HG03196 (cell line): ENCODE measurements around the gene RPL29.

Source experiments
- ATAC-seq: cut with Tn5 transposase; IDR thresholded peaks from one replicate; pipeline ENCODE4 v1.9.1; 2021; ENCODE audit not compliant: unreplicated experiment

RPL29 gene

DNA sequence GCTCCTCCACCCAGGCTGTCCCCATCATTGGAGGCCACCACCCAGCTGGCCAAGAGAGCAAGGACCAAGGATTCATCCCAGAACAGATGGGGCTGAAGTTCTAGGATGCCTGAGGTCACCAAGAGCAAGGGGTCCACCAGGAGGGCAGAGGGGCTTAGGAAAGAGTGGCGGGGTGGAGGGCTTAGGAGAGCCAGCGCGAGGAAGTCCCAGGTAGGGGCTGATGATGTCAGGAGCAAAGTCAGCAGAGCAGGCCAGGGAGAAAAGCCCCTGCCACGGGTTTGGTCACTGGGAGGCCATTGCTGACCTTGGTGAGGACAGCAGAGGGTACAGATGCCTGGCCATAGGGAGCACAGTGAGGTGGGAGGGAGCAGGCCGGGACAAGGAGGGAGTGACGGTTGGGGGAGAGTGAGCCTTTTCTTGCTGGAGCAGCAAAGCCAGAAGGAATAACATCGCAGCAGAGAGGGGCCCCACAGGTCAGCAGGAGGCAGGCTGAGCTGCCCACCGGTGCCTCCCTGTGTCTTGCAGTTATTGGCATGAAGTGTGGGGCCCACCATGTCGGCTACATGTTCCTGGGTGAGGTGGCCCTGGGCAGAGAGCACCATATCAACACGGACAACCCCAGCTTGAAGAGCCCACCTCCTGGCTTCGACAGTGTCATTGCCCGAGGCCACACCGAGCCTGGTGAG lies 48.3 kb downstream of the RPL29 start:
- ATAC-seq = no peak

DNA sequence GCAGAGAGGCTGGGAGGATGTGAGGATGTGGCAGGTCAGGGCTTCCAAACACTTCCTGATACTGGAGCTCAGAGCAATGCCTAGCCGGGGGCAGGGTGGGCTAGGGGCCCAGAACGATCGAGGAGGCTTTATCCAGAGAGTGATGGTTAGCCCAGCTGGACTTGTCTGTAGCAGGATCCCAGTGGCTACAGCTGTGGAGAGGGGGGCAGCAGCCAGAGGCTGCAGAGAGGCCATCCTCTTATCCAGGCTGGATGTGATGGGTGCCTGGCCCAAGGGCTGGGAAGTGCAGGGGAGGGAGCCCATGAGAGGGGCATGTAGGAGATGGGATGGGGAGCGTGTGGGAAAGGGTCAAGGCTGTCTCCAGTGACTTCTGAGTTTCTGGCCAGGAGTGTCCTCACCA lies 48.9 kb downstream of the RPL29 start:
- no peak for ATAC-seq

GRCh38 chr3:51945926-51946705 lies 49.6 kb downstream of the RPL29 start:
- no peak for ATAC-seq

DNA sequence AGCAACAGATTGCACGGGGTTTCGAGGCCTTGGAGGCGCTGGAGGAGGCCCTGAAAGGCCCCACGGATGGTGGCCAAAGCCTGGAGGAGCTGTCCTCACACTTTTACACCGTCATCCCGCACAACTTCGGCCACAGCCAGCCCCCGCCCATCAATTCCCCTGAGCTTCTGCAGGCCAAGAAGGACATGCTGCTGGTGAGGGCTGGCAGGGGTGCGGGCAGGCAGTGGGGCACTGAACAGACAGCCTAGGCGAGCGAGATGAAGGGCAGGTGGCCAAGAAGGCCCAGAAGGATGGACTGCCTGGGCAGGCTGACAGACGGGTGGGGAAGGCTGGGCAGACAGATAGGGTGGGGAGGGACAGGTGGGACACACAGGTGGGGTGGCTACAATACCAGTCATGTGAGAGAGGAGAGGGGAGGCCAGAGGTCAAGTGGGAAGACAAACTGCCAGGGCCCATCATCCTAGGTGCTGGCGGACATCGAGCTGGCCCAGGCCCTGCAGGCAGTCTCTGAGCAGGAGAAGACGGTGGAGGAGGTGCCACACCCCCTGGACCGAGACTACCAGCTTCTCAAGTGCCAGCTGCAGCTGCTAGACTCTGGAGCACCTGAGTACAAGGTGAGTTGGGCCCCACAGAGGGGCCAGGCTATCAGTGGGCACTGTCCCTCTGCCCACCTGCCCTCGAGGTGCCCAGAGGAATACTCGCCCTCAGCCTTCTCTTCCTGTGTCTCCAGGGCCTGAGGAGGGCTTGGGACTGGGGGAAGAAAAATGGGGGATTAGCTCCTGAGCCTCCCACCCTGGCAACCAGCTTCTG lies 50.5 kb downstream of the RPL29 start:
- ATAC-seq = no peak

DNA sequence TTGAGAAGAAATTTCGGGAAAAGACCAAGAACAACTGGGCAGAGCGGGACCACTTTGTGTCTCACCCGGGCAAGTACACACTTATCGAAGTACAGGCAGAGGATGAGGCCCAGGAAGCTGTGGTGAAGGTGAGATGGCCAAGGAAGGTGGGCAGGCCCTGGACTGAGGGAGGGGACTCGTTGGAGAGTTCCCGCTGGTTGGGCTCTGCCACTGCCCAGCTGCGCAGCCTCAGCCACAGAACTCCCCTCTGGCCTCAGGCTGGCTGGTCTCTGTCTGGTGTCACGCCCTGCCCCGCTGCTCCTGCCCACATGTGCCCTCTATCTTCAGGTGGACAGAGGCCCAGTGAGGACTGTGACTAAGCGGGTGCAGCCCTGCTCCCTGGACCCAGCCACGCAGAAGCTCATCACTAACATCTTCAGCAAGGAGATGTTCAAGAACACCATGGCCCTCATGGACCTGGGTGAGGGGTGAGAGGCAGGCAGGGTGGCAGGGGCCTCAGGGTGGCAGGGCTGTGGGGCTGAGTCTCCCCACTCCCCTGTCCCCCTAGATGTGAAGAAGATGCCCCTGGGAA lies 51.2 kb downstream of the RPL29 start:
- no peak for ATAC-seq
